GM12891 (cell line): ENCODE results near the gene DHDDS.

Source experiments
- POLR2A ChIP-seq: IDR thresholded peaks from 2 replicates; pipeline ENCODE4 v1.6.1; 2011; ENCODE audit warnings: low read depth, low read length, control low read depth
- POLR2AphosphoS5 ChIP-seq: IDR thresholded peaks from 2 replicates; pipeline ENCODE4 v1.6.1; 2011; ENCODE audit warnings: low read depth, low read length, control low read depth

GRCh38 chr1:26409191-26409807, 22.8 kb upstream of the DHDDS start:
- TF ChIP-seq POLR2A (no peak), POLR2AphosphoS5 (no peak)
